NK-92 (cell line): ENCODE data around the gene NAP1L1.
"Not testable (repeated sequence)": the region's sequence is repeated elsewhere in the genome, so short reads cannot be mapped to it uniquely, and the experiment has no call there.

ENCODE experiments used
- DNase-seq: peaks from one replicate; lab custom pipeline; 2025; ENCODE audit not compliant: unreplicated experiment; lab: John Stamatoyannopoulos, UW

Gene NAP1L1

DNA sequence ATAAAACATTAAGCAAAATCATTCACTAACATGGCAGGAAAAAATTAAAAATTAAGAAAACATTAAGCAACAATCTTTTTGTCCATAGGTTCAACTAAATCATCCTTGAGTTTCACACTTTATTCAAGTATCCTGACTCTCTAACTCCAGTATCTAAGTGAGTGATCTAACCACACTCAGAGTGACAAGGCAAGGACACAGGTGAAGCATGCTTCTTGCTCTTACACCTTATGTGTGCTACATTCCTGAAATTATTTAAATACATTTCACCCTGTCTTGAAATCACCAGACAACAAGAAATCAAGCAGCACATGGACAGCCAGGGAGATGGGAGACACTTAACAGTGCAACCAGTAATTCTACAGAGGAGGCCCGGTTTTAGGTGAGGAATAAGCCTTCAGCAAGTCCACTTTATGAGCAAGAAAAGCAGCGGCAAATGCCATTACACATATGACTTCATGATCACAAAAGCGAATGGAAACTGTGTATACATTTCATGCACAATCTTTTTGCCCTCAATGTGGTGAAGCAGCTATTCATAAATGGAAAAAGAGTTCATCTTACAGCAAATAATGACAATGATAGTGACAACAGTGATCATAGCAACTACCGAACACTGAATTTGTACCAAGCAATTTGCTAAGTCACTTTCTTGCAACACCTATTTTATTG lies 90.3 kb downstream of the NAP1L1 start:
- no peak for DNase-seq

DNA sequence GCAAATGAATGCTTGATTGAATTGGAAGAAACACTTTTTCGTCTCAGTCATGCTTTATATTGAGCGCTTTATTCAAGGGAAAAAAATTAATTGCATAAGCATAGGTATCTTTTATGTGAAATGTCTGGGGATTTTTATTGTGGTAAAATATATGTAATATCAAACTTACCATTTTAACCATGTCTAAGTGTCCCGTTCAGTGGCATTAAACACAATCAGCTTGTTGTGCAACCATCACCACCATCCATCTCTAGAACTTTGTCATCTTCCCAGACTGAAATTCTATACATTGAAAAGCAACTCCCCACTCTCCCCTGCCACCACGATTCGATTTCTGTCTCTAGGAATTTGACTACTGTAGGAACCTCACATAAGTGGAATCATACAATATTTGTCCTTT lies 92.7 kb downstream of the NAP1L1 start:
- no peak for DNase-seq

GRCh38 chr12:75990189-75990912 lies 94.1 kb downstream of the NAP1L1 start:
- no peak for DNase-seq

DNA sequence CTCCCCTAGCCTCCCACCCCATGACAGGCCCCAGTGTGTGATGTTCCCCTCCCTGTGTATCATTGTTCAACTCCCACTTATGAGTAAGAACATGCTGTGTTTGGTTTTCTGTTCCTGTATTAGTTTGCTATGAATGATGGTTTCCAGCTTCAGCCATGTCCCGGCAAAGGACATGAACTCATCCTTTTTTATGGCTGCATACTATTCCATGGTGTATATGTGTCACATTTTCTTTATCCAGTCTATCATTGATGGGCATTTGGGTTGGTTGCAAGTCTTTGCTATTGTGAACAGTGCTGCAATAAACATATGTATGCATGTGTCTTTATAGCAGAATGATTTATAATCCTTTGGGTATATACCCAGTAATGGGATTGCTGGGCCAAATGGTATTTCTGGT lies 96.8 kb downstream of the NAP1L1 start:
- not testable (repeated sequence) for DNase-seq
